ENCODE measurements around the gene SH3GL3.
A peak's percentile ranks its signal among the peaks of the same experiment; 100 is the strongest.

The SH3GL3 gene

GRCh38 chr15:83446904-83447709 is at the start of gene SH3GL3:
SH3GL3 (plus strand) TSS chr15:83447341; CDS start chr15:83447534, 193 bp downstream.
- H3K4me1 ChIP-seq: peaks cover 3% of the 10 kb centered on the region; the same call in 1 of the 2 replicates
- H3K27me3 ChIP-seq (ENCODE audit: low read depth): no peaks in the 10 kb centered on the region
- in situ Hi-C loops (cut with MboI; ENCODE audit: low sequenced_read_pairs): loop anchor here (25.0 kb wide), 1 partner anchor 590 kb away; no protein-coding TSS in a partner anchor
- no peaks in the 10 kb centered on the region for H3K36me3 ChIP-seq (replicated peaks)
- no peaks in the 10 kb centered on the region for H3K9me3 ChIP-seq
- peak within 1 kb of the TSS; percentile 63 for H3K4me3 ChIP-seq
- peak; percentile 87 to 96 for DNase-seq (ENCODE audit: low spot score in 2 of 2)

DNA sequence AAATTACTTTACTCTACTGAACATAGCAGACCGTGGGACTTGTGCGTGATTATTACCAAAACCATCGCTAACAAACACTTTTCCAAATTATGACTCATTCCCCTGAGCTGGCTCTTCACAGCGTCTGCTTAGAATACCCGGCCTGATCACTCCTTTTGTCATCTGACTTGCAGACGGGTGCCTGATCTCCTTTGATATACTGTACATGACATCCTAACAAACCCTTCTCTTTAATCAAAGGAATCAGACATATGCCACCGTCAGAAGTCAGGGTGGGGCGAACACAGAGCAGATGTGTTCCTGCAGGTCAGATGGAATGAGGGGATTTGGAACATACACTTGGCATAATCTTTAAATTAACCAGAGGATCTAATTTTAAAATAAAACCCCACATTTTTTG is 48.5 kb upstream of the SH3GL3 start:
- in situ Hi-C loops (cut with MboI; ENCODE audit: low sequenced_read_pairs): no loop called here
- no peaks in the 10 kb centered on the region for H3K9me3 ChIP-seq
- H3K36me3 ChIP-seq (replicated peaks): no peaks in the 10 kb centered on the region
- no peak overlapping the region for H3K4me3 ChIP-seq
- DNase-seq (ENCODE audit: low spot score in 2 of 2): no peak
- H3K4me1 ChIP-seq: no peaks in the 10 kb centered on the region
- peaks cover 12% of the 10 kb centered on the region for H3K27me3 ChIP-seq (ENCODE audit: low read depth)

DNA sequence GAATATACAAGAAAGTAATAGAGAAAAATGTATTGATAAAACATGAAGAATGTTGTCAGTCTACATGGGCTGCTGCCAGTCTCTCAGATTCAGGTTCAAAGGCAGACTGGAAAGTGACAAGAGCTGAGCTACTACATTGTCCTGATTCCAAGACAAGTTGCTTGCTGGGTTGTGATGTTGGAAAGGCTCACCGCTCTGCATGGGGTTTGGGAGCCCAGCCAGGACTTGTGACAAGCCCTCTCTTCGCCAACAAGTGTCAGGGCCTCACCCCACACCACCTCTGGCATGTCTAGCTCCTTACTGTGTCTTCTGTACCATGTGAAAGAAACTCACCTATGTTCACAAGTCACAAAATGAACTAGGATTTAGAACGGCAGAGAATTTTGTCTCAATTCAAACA is 43.0 kb upstream of the SH3GL3 start:
- Histone ChIP-seq H3K9me3 (no peaks in the 10 kb centered on the region), H3K27me3 (ENCODE audit: low read depth) (no peaks in the 10 kb centered on the region; the same call in 1 of the 2 replicates), H3K4me3 (no peak overlapping the region), H3K4me1 (no peaks in the 10 kb centered on the region), H3K36me3 (replicated peaks) (no peaks in the 10 kb centered on the region)
- no peak for DNase-seq (ENCODE audit: low spot score in 2 of 2)
- in situ Hi-C loops (cut with MboI; ENCODE audit: low sequenced_read_pairs): no loop called here

- Histone ChIP-seq H3K9me3 (no peaks in the 10 kb centered on the region), H3K4me3 (no peak overlapping the region), H3K36me3 (replicated peaks) (no peaks in the 10 kb centered on the region), H3K27me3 (ENCODE audit: low read depth) (no peaks in the 10 kb centered on the region; the same call in 1 of the 2 replicates), H3K4me1 (no peaks in the 10 kb centered on the region)
- in situ Hi-C loops (cut with MboI; ENCODE audit: low sequenced_read_pairs): no loop called here
- DNase-seq (ENCODE audit: low spot score in 2 of 2): no peak
Observed at GRCh38 chr15:83410532-83410931, 36.6 kb upstream of the SH3GL3 start.

- H3K4me1 ChIP-seq: no peaks in the 10 kb centered on the region
- no peak overlapping the region for H3K4me3 ChIP-seq
- H3K9me3 ChIP-seq: no peaks in the 10 kb centered on the region
- H3K36me3 ChIP-seq (replicated peaks): no peaks in the 10 kb centered on the region
- in situ Hi-C loops (cut with MboI; ENCODE audit: low sequenced_read_pairs): no loop called here
- no peak for DNase-seq (ENCODE audit: low spot score in 2 of 2)
- no peaks in the 10 kb centered on the region; the same call in 1 of the 2 replicates for H3K27me3 ChIP-seq (ENCODE audit: low read depth)
Observed at GRCh38 chr15:83413054-83413719, 34.0 kb upstream of the SH3GL3 start.

DNA sequence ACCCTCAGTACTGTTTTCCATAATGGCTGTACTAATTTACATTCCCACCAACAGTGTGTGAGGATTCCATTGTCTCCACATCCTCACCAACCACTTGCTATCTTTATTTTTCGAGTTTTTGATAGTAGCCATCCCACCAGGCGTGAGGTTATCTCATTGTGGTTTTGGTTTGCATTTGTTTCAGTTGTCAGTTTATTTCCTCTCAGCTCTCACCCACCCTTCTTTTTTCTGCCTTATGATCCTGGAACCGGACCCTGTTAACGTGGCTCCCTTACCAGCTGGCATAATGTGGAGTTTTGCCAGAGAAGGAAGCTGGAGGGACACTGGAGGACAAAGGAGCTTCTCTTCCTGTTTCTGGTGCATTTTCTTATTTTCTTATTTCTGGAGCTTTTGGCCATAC is 25.1 kb upstream of the SH3GL3 start:
- no peak for DNase-seq (ENCODE audit: low spot score in 2 of 2)
- H3K4me1 ChIP-seq: no peaks in the 10 kb centered on the region
- in situ Hi-C loops (cut with MboI; ENCODE audit: low sequenced_read_pairs): no loop called here
- no peaks in the 10 kb centered on the region for H3K36me3 ChIP-seq (replicated peaks)
- H3K4me3 ChIP-seq: no peak overlapping the region
- H3K27me3 ChIP-seq (ENCODE audit: low read depth): peaks cover 6% of the 10 kb centered on the region
- no peaks in the 10 kb centered on the region for H3K9me3 ChIP-seq

DNA sequence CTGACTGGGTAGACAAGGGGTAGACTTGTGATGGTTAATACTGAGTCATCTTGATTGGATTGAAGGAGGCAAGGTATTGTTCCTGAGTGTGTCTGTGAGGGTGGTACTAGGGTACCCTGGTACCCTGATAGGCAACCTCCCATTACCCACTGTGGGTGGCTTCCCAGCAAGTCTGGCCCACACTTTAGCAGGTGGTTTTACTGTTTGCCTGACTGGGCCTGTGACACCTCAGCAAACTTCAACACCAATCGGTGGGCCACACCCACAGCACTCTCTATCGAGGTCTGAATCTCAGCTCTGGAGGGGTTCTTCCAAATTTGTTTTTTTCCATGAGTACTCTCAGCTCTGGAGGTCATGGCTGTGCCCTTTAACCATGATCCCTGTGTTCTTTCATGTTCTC is 24.6 kb upstream of the SH3GL3 start:
- H3K4me3 ChIP-seq: no peak overlapping the region
- in situ Hi-C loops (cut with MboI; ENCODE audit: low sequenced_read_pairs): no loop called here
- DNase-seq (ENCODE audit: low spot score in 2 of 2): no peak
- no peaks in the 10 kb centered on the region for H3K36me3 ChIP-seq (replicated peaks)
- no peaks in the 10 kb centered on the region for H3K4me1 ChIP-seq
- no peaks in the 10 kb centered on the region for H3K9me3 ChIP-seq
- H3K27me3 ChIP-seq (ENCODE audit: low read depth): peaks cover 6% of the 10 kb centered on the region

GRCh38 chr15:83424101-83424500 is 23.0 kb upstream of the SH3GL3 start:
- Histone ChIP-seq H3K9me3 (no peaks in the 10 kb centered on the region), H3K4me1 (no peaks in the 10 kb centered on the region), H3K27me3 (ENCODE audit: low read depth) (peaks cover 10% of the 10 kb centered on the region), H3K4me3 (no peak overlapping the region), H3K36me3 (replicated peaks) (no peaks in the 10 kb centered on the region)
- no peak for DNase-seq (ENCODE audit: low spot score in 2 of 2)
- in situ Hi-C loops (cut with MboI; ENCODE audit: low sequenced_read_pairs): no loop called here

DNA sequence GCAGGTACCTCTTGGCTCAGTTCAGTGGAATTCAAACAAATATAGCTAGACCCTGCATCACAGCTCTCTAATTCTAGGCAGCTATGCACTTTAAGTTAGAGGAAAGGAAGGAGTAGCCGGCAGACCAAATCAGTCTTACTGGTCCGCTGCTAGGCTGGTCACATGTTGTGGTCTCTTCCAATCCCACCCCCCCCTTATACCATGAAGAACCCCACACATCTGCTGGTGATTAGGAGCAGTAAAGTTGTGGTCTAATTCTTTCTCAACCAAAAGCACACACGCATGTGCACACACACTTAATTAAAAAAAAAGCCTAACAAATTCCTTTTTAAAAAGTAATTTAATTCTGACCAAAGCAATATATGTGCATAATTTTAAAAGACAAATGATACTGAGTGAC is 16.7 kb upstream of the SH3GL3 start:
- in situ Hi-C loops (cut with MboI; ENCODE audit: low sequenced_read_pairs): loop anchor here (5.0 to 25.0 kb wide), 2 partner anchors 178 to 607 kb away; no protein-coding TSS in a partner anchor

DNA sequence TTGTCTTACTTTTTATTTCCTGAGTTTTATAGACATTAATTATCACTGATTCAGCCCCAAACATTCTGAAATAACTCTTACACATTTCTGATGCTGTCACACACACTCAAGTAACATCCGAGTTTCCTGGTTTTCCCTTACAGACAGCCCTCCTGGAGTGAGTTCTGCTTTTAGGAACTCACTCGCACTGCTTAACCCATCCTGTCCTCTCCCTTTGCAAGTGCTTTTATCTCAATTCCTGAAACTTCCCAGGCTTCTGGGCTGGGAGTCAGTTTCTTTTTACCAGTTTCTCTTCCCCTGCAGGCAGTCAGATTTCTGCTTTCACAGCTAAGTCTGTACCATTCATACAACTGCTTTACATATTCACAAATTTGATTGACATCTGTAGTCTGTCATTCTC is 15.6 kb upstream of the SH3GL3 start:
- Histone ChIP-seq H3K4me3 (no peak overlapping the region), H3K36me3 (replicated peaks) (no peaks in the 10 kb centered on the region), H3K4me1 (0 out of 2 replicates have a peak, but pooled peaks cover 2% of the 10 kb centered on the region), H3K9me3 (no peaks in the 10 kb centered on the region), H3K27me3 (ENCODE audit: low read depth) (peaks cover 38% of the 10 kb centered on the region)
- no peak for DNase-seq (ENCODE audit: low spot score in 2 of 2)
- in situ Hi-C loops (cut with MboI; ENCODE audit: low sequenced_read_pairs): loop anchor here (5.0 to 25.0 kb wide), 2 partner anchors 179 to 606 kb away; no protein-coding TSS in a partner anchor

More for the DNA sequence above, 16.7 kb upstream of the SH3GL3 start:
- H3K4me3 ChIP-seq: no peak overlapping the region
- no peaks in the 10 kb centered on the region for H3K36me3 ChIP-seq (replicated peaks)
- peaks cover 38% of the 10 kb centered on the region for H3K27me3 ChIP-seq (ENCODE audit: low read depth)
- H3K9me3 ChIP-seq: no peaks in the 10 kb centered on the region
- no peaks in the 10 kb centered on the region for H3K4me1 ChIP-seq
- DNase-seq (ENCODE audit: low spot score in 2 of 2): no peak

GRCh38 chr15:83435202-83435601 is 11.9 kb upstream of the SH3GL3 start:
- Histone ChIP-seq H3K4me1 (0 out of 2 replicates have a peak, but pooled peaks cover 2% of the 10 kb centered on the region), H3K4me3 (no peak overlapping the region), H3K36me3 (replicated peaks) (no peaks in the 10 kb centered on the region), H3K27me3 (ENCODE audit: low read depth) (peaks cover 29% of the 10 kb centered on the region), H3K9me3 (no peaks in the 10 kb centered on the region)
- in situ Hi-C loops (cut with MboI; ENCODE audit: low sequenced_read_pairs): loop anchor here (5.0 to 25.0 kb wide), 2 partner anchors 122 to 602 kb away; no protein-coding TSS in a partner anchor
- no peak for DNase-seq (ENCODE audit: low spot score in 2 of 2)

- Histone ChIP-seq H3K4me1 (0 out of 2 replicates have a peak, but pooled peaks cover 2% of the 10 kb centered on the region), H3K4me3 (no peak overlapping the region), H3K9me3 (no peaks in the 10 kb centered on the region), H3K27me3 (ENCODE audit: low read depth) (peaks cover 26% of the 10 kb centered on the region), H3K36me3 (replicated peaks) (no peaks in the 10 kb centered on the region)
- no peak for DNase-seq (ENCODE audit: low spot score in 2 of 2)
- in situ Hi-C loops (cut with MboI; ENCODE audit: low sequenced_read_pairs): loop anchor here (5.0 to 25.0 kb wide), 2 partner anchors 122 to 602 kb away; no protein-coding TSS in a partner anchor
Observed at GRCh38 chr15:83435782-83436181, 11.4 kb upstream of the SH3GL3 start.

- DNase-seq (ENCODE audit: low spot score in 2 of 2): peak; percentile 60 to 86
- Histone ChIP-seq H3K27me3 (ENCODE audit: low read depth) (peaks cover 25% of the 10 kb centered on the region), H3K36me3 (replicated peaks) (no peaks in the 10 kb centered on the region), H3K4me1 (0 out of 2 replicates have a peak, but pooled peaks cover 2% of the 10 kb centered on the region), H3K4me3 (no peak overlapping the region), H3K9me3 (no peaks in the 10 kb centered on the region)
- in situ Hi-C loops (cut with MboI; ENCODE audit: low sequenced_read_pairs): loop anchor here (5.0 to 25.0 kb wide), 2 partner anchors 121 to 601 kb away; no protein-coding TSS in a partner anchor
Observed at GRCh38 chr15:83436513-83437158, 10.5 kb upstream of the SH3GL3 start.

All from HAP-1 (cell line).